Mucosa of descending colon (tissue), 3 donors: Measurements from ENCODE around the gene ZBTB7C. TPM values are rescaled to one million over a fixed set of nuclear protein-coding genes. Genes with fewer than 3 reads are reported as not detected.
A peak's percentile ranks its signal among the peaks of the same experiment; 100 is the strongest.

Source experiments
- ATAC-seq: fragments of 200-7000 bp; cut with Tn5 transposase; one replicate; pipeline ENCODE4 v1.9.1; 2020; ENCODE audit warnings: mild to moderate bottlenecking, moderate library complexity
- DNase-seq, 3 donors: peaks; one replicate each; pipeline ENCODE4 v3.0.0-alpha.2; 2020
- H3K36me3 ChIP-seq: fragments of 200-600 bp; one replicate; pipeline ENCODE4 v1.8.0; 2021; ENCODE audit warnings: low read depth, mild to moderate bottlenecking
- H3K4me1 ChIP-seq: fragments of 200-600 bp; one replicate; pipeline ENCODE4 v1.8.0; 2021; ENCODE audit warnings: low read depth, mild to moderate bottlenecking
- H3K4me3 ChIP-seq: fragments of 200-600 bp; one replicate; pipeline ENCODE4 v1.8.0; 2021; ENCODE audit warnings: mild to moderate bottlenecking
- H3K9me3 ChIP-seq: fragments of 200-600 bp; one replicate; pipeline ENCODE4 v1.8.0; 2021; ENCODE audit warnings: mild to moderate bottlenecking
- CTCF ChIP-seq: fragments of 200-600 bp; IDR thresholded peaks from one replicate; pipeline ENCODE4 v1.8.0; 2022; ENCODE audit warnings: antibody characterized with exemption, mild to moderate bottlenecking
- intact Hi-C, 2 donors: fragments of 100-400 bp; cut with DNase I in 1 of 2; cut with micrococcal nuclease in 1 of 2; formaldehyde crosslinking; loops; one replicate each; pipeline versions ENCODE4 v1.11.0 to v1.11.1; 2022; cut with DNase I, micrococcal nuclease
- total RNA-seq, 3 donors: library from RNA; stranded (reverse); fragmentation: NEBNext Ultra II Directional in 2 of 3; extraction: Animal tissue kit (Norgen Biotek cat#: 25700) in 2 of 3; gene quantifications; one replicate each; pipeline versions ENCODE4 v1.2.1 to v1.2.4, GENCODE V29; 2021 to 2023
- donor health status: DM: no; HTN: no; CAD: no; lungs with moderate emphysema.
- donor health status: DM: no; HTN: no; CAD: no.
- donor health status: DM: no; HTN: yes; CAD: no.

ZBTB7C gene
- total RNA-seq, 3 donors from 2014 or later, result 20.8 to 56.6 (median 38.2) TPM

- intact Hi-C loops, result loop anchor here (5.0 to 10.0 kb wide), 3 partner anchors 253 to 420 kb away; no protein-coding TSS in a partner anchor
- no peak for ATAC-seq
- H3K4me3 ChIP-seq, result no peak overlapping the region
These were observed 381.7 kb downstream of the ZBTB7C start for GRCh38 chr18:48027401-48027963.

GRCh38 chr18:48026216-48026615, 383.0 kb downstream of the ZBTB7C start:
- no peak for TF ChIP-seq CTCF
- no peaks in the 10 kb centered on the region for H3K4me1 ChIP-seq
- no peak for DNase-seq
- no peaks in the 10 kb centered on the region for H3K36me3 ChIP-seq
- intact Hi-C loops, result loop anchor here (5.0 to 10.0 kb wide), 3 partner anchors 251 to 421 kb away; no protein-coding TSS in a partner anchor
- no peaks in the 10 kb centered on the region for H3K9me3 ChIP-seq
- H3K4me3 ChIP-seq, result no peak overlapping the region
- ATAC-seq, result no peak

More at GRCh38 chr18:48027401-48027963, 381.7 kb downstream of the ZBTB7C start:
- Histone ChIP-seq H3K36me3 (no peaks in the 10 kb centered on the region), H3K9me3 (no peaks in the 10 kb centered on the region), H3K4me1 (no peaks in the 10 kb centered on the region)
- no peak for TF ChIP-seq CTCF
- no peak for DNase-seq

- H3K9me3 ChIP-seq, result no peaks in the 10 kb centered on the region
- H3K4me1 ChIP-seq, result no peaks in the 10 kb centered on the region
- ATAC-seq (no peak), DNase-seq (no peak)
- H3K4me3 ChIP-seq, result no peak overlapping the region
- intact Hi-C loops, result loop anchor here (5.0 to 10.0 kb wide), 4 partner anchors 250 to 422 kb away; no protein-coding TSS in a partner anchor
- no peak for TF ChIP-seq CTCF
- no peaks in the 10 kb centered on the region for H3K36me3 ChIP-seq
These were observed 384.1 kb downstream of the ZBTB7C start for GRCh38 chr18:48024881-48025660.

GRCh38 chr18:48024009-48024512, 385.1 kb downstream of the ZBTB7C start:
- Histone ChIP-seq H3K4me1 (no peaks in the 10 kb centered on the region), H3K9me3 (no peaks in the 10 kb centered on the region), H3K4me3 (no peak overlapping the region), H3K36me3 (no peaks in the 10 kb centered on the region)
- DNase-seq, result no peak
- no peak for TF ChIP-seq CTCF
- peak; percentile 6 for ATAC-seq
- intact Hi-C loops, result loop anchor here (5.0 to 10.0 kb wide), 3 partner anchors 249 to 421 kb away; no protein-coding TSS in a partner anchor

GRCh38 chr18:48023334-48024008, 385.7 kb downstream of the ZBTB7C start:
- H3K4me1 ChIP-seq, result no peaks in the 10 kb centered on the region
- DNase-seq (peak in 2 of 3 donors; percentile 45 to 65), ATAC-seq (peak; percentile 57)
- TF ChIP-seq CTCF, result no peak
- no peak overlapping the region for H3K4me3 ChIP-seq
- no peaks in the 10 kb centered on the region for H3K36me3 ChIP-seq
- H3K9me3 ChIP-seq, result no peaks in the 10 kb centered on the region
- intact Hi-C loops, result loop anchor here (5.0 to 10.0 kb wide), 3 partner anchors 249 to 421 kb away; no protein-coding TSS in a partner anchor
